Osteocyte (in vitro differentiated cells): ENCODE data around the gene FRMD3. TPM values are rescaled to one million over a fixed set of nuclear protein-coding genes. Genes with fewer than 3 reads are reported as not detected.

Experiments
- DNase-seq: peaks from one replicate; pipeline ENCODE4 v3.0.0; 2021; ENCODE audit warnings: mixed read lengths; ENCODE audit not compliant: unreplicated experiment; ENCODE audit errors: extremely low spot score
- H3K27ac Mint-ChIP-seq: one replicate; pipeline ENCODE4 v1.8.0; 2021; ENCODE audit warnings: mild to moderate bottlenecking, mixed read lengths; ENCODE audit not compliant: unreplicated experiment
- H3K27me3 Mint-ChIP-seq: one replicate; pipeline ENCODE4 v1.8.0; 2021; ENCODE audit warnings: mixed read lengths; ENCODE audit not compliant: unreplicated experiment
- H3K36me3 Mint-ChIP-seq: one replicate; pipeline ENCODE4 v1.8.0; 2021; ENCODE audit warnings: mixed read lengths; ENCODE audit not compliant: unreplicated experiment
- H3K4me1 Mint-ChIP-seq: one replicate; pipeline ENCODE4 v1.8.0; 2021; ENCODE audit warnings: mixed read lengths; ENCODE audit not compliant: unreplicated experiment
- H3K4me3 Mint-ChIP-seq: one replicate; pipeline ENCODE4 v1.8.0; 2021; ENCODE audit warnings: mild to moderate bottlenecking, moderate library complexity, mixed read lengths; ENCODE audit not compliant: unreplicated experiment
- H3K9me3 Mint-ChIP-seq: one replicate; pipeline ENCODE4 v1.8.0; 2021; ENCODE audit warnings: mixed read lengths; ENCODE audit not compliant: unreplicated experiment
- CTCF ChIP-seq: fragments of 200-600 bp; sonication (generic); IDR thresholded peaks from 2 replicates; pipeline ENCODE4 v1.5.0; 2021; ENCODE audit warnings: antibody characterized with exemption, mild to moderate bottlenecking, moderate library complexity
- total RNA-seq: library from RNA; stranded (reverse); gene quantifications from 2 replicates; pipeline ENCODE4 v1.2.1, GENCODE V29; 2021

FRMD3 gene
- total RNA-seq, 1 donor from 2014 or later, result 0.35 TPM

GRCh38 chr9:83312537-83312936, 225.7 kb downstream of the FRMD3 start:
- Mint-ChIP-seq H3K4me3 (no peak overlapping the region), H3K27me3 (no peaks in the 10 kb centered on the region), H3K36me3 (no peaks in the 10 kb centered on the region), H3K9me3 (no peaks in the 10 kb centered on the region), H3K27ac (no peak overlapping the region), H3K4me1 (no peaks in the 10 kb centered on the region)
- no peak for TF ChIP-seq CTCF
- DNase-seq, result no peak

GRCh38 chr9:83307066-83307724, 231.0 kb downstream of the FRMD3 start:
- Mint-ChIP-seq H3K27ac (no peak overlapping the region), H3K27me3 (no peaks in the 10 kb centered on the region), H3K4me1 (no peaks in the 10 kb centered on the region), H3K4me3 (no peak overlapping the region), H3K36me3 (no peaks in the 10 kb centered on the region), H3K9me3 (no peaks in the 10 kb centered on the region)
- no peak for TF ChIP-seq CTCF
- DNase-seq, result no peak

GRCh38 chr9:83304686-83305085, 233.5 kb downstream of the FRMD3 start:
- no peak for DNase-seq
- no peak for TF ChIP-seq CTCF
- H3K4me3 Mint-ChIP-seq, result no peak overlapping the region
- H3K9me3 Mint-ChIP-seq, result no peaks in the 10 kb centered on the region
- no peak overlapping the region for H3K27ac Mint-ChIP-seq
- H3K4me1 Mint-ChIP-seq, result no peaks in the 10 kb centered on the region
- no peaks in the 10 kb centered on the region for H3K36me3 Mint-ChIP-seq
- no peaks in the 10 kb centered on the region for H3K27me3 Mint-ChIP-seq

GRCh38 chr9:83299571-83299970, 238.6 kb downstream of the FRMD3 start:
- Mint-ChIP-seq H3K27ac (no peak overlapping the region), H3K4me1 (no peaks in the 10 kb centered on the region), H3K36me3 (no peaks in the 10 kb centered on the region), H3K27me3 (no peaks in the 10 kb centered on the region), H3K4me3 (no peak overlapping the region), H3K9me3 (no peaks in the 10 kb centered on the region)
- no peak for TF ChIP-seq CTCF
- DNase-seq, result no peak

- H3K36me3 Mint-ChIP-seq, result no peaks in the 10 kb centered on the region
- no peak overlapping the region for H3K27ac Mint-ChIP-seq
- no peak overlapping the region for H3K4me3 Mint-ChIP-seq
- TF ChIP-seq CTCF, result no peak
- no peaks in the 10 kb centered on the region for H3K4me1 Mint-ChIP-seq
- DNase-seq, result no peak
- H3K9me3 Mint-ChIP-seq, result no peaks in the 10 kb centered on the region
- no peaks in the 10 kb centered on the region for H3K27me3 Mint-ChIP-seq
Measured at GRCh38 chr9:83299094-83299493, 239.1 kb downstream of the FRMD3 start.
